NCI-H82 (cell line): ENCODE results near the gene UBN2.

Experiments used
- DNase-seq: peaks from one replicate; lab custom pipeline; 2025; lab: John Stamatoyannopoulos, UW

Gene UBN2

GRCh38 chr7:139232377-139232717, 1.3 kb downstream of the UBN2 start:
- no peak for DNase-seq

- no peak for DNase-seq
Measured at GRCh38 chr7:139232904-139233303, 1.9 kb downstream of the UBN2 start.

GRCh38 chr7:139241258-139241657, 10.2 kb downstream of the UBN2 start:
- DNase-seq, result no peak

GRCh38 chr7:139242741-139243281, 11.8 kb downstream of the UBN2 start:
- no peak for DNase-seq

- no peak for DNase-seq
Measured at GRCh38 chr7:139245401-139245800, 14.4 kb downstream of the UBN2 start.

GRCh38 chr7:139246494-139246893, 15.5 kb downstream of the UBN2 start:
- DNase-seq, result no peak

- no peak for DNase-seq
Measured at GRCh38 chr7:139246905-139247304, 15.9 kb downstream of the UBN2 start.

GRCh38 chr7:139249179-139249810, 18.3 kb downstream of the UBN2 start:
- no peak for DNase-seq

- DNase-seq, result no peak
Measured at GRCh38 chr7:139252451-139252850, 21.4 kb downstream of the UBN2 start.

GRCh38 chr7:139254281-139254680, 23.2 kb downstream of the UBN2 start:
- no peak for DNase-seq

- DNase-seq, result no peak
Measured at GRCh38 chr7:139254728-139255127, 23.7 kb downstream of the UBN2 start.

- DNase-seq, result no peak
Measured at GRCh38 chr7:139255290-139255689, 24.3 kb downstream of the UBN2 start.

GRCh38 chr7:139259142-139259541, 28.1 kb downstream of the UBN2 start:
- DNase-seq, result no peak

GRCh38 chr7:139264220-139264619, 33.2 kb downstream of the UBN2 start:
- no peak for DNase-seq

GRCh38 chr7:139265673-139266072, 34.6 kb downstream of the UBN2 start:
- DNase-seq, result no peak

- DNase-seq, result no peak
Measured at GRCh38 chr7:139271718-139272628, 40.9 kb downstream of the UBN2 start.

- peak; percentile 5 for DNase-seq
Measured at GRCh38 chr7:139284252-139284896, 53.3 kb downstream of the UBN2 start.

- no peak for DNase-seq
Measured at GRCh38 chr7:139286144-139286543, 55.1 kb downstream of the UBN2 start.

GRCh38 chr7:139292821-139293220, 61.8 kb downstream of the UBN2 start:
- DNase-seq, result no peak

- no peak for DNase-seq
Measured at GRCh38 chr7:139293534-139293933, 62.5 kb downstream of the UBN2 start.

GRCh38 chr7:139294241-139294640, 63.2 kb downstream of the UBN2 start:
- DNase-seq, result peak; percentile 84

GRCh38 chr7:139294951-139295575, 64.0 kb downstream of the UBN2 start:
- peak; percentile 77 for DNase-seq
